Breast epithelium (tissue), 4 donors: ENCODE measurements around the gene CRB2. TPM values are rescaled to one million over a fixed set of nuclear protein-coding genes. Genes with fewer than 3 reads are reported as not detected.

Experiments
- DNase-seq, 2 donors: peaks; one replicate each; pipeline ENCODE4 v3.0.0-alpha.2; 2019; ENCODE audit warnings: low spot score in 2 of 2
- H3K27ac ChIP-seq, 2 donors: fragments of 200-600 bp; sonication (generic) in 1 of 2; one replicate each; pipeline ENCODE4 v1.5.1; 2016 to 2019; ENCODE audit warnings: mild to moderate bottlenecking in 1 of 2
- H3K27me3 ChIP-seq, 2 donors: fragments of 200-600 bp; sonication (generic) in 1 of 2; one replicate each; pipeline versions ENCODE4 v1.5.1 to v1.6.0; 2017 to 2019; ENCODE audit warnings: control low read depth in 1 of 2, mild to moderate bottlenecking in 1 of 2
- H3K36me3 ChIP-seq: fragments of 200-600 bp; one replicate; pipeline ENCODE4 v1.5.1; 2019
- H3K4me1 ChIP-seq, 2 donors: fragments of 200-600 bp; sonication (generic); one replicate each; pipeline ENCODE4 v1.5.1; 2016 to 2019; ENCODE audit warnings: control low read depth in 1 of 2
- H3K4me3 ChIP-seq, 3 donors: fragments of 200-600 bp; sonication (generic); 1 replicate in 2 of 3; 2 replicates in 1 of 3; pipeline ENCODE4 v1.5.1; 2016 to 2019; ENCODE audit warnings: mild to moderate bottlenecking in 3 of 3, moderate library complexity in 2 of 3
- H3K9me3 ChIP-seq, 2 donors: fragments of 200-600 bp; sonication (generic) in 1 of 2; one replicate each; pipeline ENCODE4 v1.5.1; 2016 to 2019; ENCODE audit warnings: control low read depth in 1 of 2
- CTCF ChIP-seq, 3 donors: fragments of 450-650 bp; IDR thresholded peaks; one replicate each; pipeline ENCODE4 v1.5.1; 2016 to 2017; ENCODE audit warnings: antibody characterized with exemption in 3 of 3, mild to moderate bottlenecking in 3 of 3, moderate library complexity in 3 of 3
- POLR2A ChIP-seq: fragments of 450-650 bp; IDR thresholded peaks from one replicate; pipeline ENCODE4 v1.6.1; 2016; ENCODE audit warnings: antibody characterized with exemption, mild to moderate bottlenecking, moderate library complexity
- POLR2AphosphoS5 ChIP-seq, 3 donors: sonication (generic); formaldehyde crosslinking; IDR thresholded peaks; one replicate each; pipeline ENCODE4 v1.6.1; 2017; ENCODE audit warnings: antibody characterized with exemption in 3 of 3
- intact Hi-C: fragments of 100-400 bp; cut with DNase I; formaldehyde crosslinking; loops from one replicate; pipeline ENCODE4 v1.15.1; 2023; ENCODE audit warnings: low total_unique reads
- total RNA-seq, 3 donors: library from RNA; depleted of rRNA; stranded (reverse); fragments of >200 nt; gene quantifications; one replicate each; pipeline ENCODE4 v1.1.0, GENCODE V29; 2016

The CRB2 gene
- total RNA-seq, 3 donors from 2014 or later = under 0.01 to 2.3 TPM; not detected in 1

- H3K27ac ChIP-seq = peak overlapping the region in 1 of 2 donors; percentile 75
- peaks cover 0 to 8% of the 10 kb centered on the region in 2 donors for H3K4me1 ChIP-seq
- no peak for DNase-seq
- no peaks in the 10 kb centered on the region for H3K36me3 ChIP-seq
- H3K9me3 ChIP-seq = no peaks in the 10 kb centered on the region
- no peaks in the 10 kb centered on the region for H3K27me3 ChIP-seq
- TF ChIP-seq POLR2AphosphoS5 (IDR thresholded peaks at IDR 0.05) (no peak), CTCF (IDR thresholded peaks at IDR 0.05) (no peak)
- no peak overlapping the region for H3K4me3 ChIP-seq
- intact Hi-C loops = no loop called here
Observed at GRCh38 chr9:123319541-123320339, 36.3 kb upstream of the CRB2 start.

GRCh38 chr9:123320814-123321213 is 35.2 kb upstream of the CRB2 start:
- Histone ChIP-seq H3K27me3 (no peaks in the 10 kb centered on the region), H3K27ac (peak overlapping the region in 1 of 2 donors; percentile 11), H3K4me3 (no peak overlapping the region), H3K9me3 (no peaks in the 10 kb centered on the region), H3K36me3 (no peaks in the 10 kb centered on the region), H3K4me1 (peaks cover 0 to 8% of the 10 kb centered on the region in 2 donors)
- TF ChIP-seq POLR2AphosphoS5 (IDR thresholded peaks at IDR 0.05) = no peak
- TF ChIP-seq CTCF (IDR thresholded peaks at IDR 0.05) = no peak
- DNase-seq = no peak
- intact Hi-C loops = no loop called here

GRCh38 chr9:123321616-123322272 is 34.3 kb upstream of the CRB2 start:
- no peak overlapping the region for H3K27ac ChIP-seq
- peaks cover 0 to 8% of the 10 kb centered on the region in 2 donors for H3K4me1 ChIP-seq
- DNase-seq = no peak
- no peaks in the 10 kb centered on the region for H3K9me3 ChIP-seq
- TF ChIP-seq CTCF (IDR thresholded peaks at IDR 0.05) (no peak), POLR2AphosphoS5 (IDR thresholded peaks at IDR 0.05) (no peak), POLR2A (no peak)
- H3K27me3 ChIP-seq = no peaks in the 10 kb centered on the region
- intact Hi-C loops = no loop called here
- no peak overlapping the region for H3K4me3 ChIP-seq
- no peaks in the 10 kb centered on the region for H3K36me3 ChIP-seq

- Histone ChIP-seq H3K4me1 (peaks cover 0 to 8% of the 10 kb centered on the region in 2 donors), H3K27ac (peak overlapping the region in 1 of 2 donors; percentile 54), H3K9me3 (no peaks in the 10 kb centered on the region), H3K4me3 (no peak overlapping the region), H3K36me3 (no peaks in the 10 kb centered on the region), H3K27me3 (no peaks in the 10 kb centered on the region)
- no peak for DNase-seq
- no peak for TF ChIP-seq POLR2A
- no peak for TF ChIP-seq POLR2AphosphoS5 (IDR thresholded peaks at IDR 0.05)
- no peak for TF ChIP-seq CTCF (IDR thresholded peaks at IDR 0.05)
- intact Hi-C loops = no loop called here
Observed at GRCh38 chr9:123322273-123323195, 33.5 kb upstream of the CRB2 start.
